ENCODE results near the gene LPP. TPM values are rescaled to one million over a fixed set of nuclear protein-coding genes. Genes with fewer than 3 reads are reported as not detected.

Gene LPP
- total and polyA plus RNA-seq, 2 of the 13 experiments (the other 11 are each of a cell fraction or from before 2014, with no cell fraction given), result 19.2 to 29.9 TPM

DNA sequence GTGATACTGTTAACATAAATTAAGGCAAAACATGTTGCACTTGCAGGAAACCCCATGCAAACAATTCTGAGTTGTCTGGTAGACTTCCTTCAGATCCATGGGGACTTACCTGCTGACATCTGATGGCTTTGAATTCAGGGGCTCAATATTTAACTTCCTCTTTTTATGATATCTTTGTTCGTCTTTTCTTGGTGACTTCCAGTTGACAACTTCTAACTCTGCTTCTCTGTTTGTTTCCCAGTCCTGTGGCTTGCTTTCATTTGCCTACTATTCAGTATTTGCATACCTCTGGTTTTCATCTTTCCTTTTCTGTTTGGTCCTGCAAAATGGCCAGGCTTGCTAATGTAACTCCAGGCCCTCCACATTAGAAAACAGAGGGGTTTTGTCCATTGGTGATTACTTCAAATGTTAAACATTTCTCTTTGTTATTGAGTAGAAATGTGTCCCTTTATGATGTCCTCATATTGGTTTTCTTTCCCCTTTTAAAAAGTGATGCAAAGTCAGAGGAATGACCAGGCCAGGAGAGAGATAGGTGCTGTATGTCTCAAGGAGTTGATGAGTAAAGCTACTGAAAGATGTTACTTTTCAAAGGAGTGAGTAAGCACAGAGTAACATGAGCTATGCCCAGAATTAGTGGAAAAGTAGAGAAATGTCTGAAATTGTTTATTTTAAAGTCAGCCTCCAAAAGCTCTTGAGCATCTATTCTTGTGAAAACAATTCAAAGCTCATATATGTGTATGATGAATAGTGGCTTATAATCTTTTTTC lies 335.9 kb downstream of the LPP start (continued):
- no peak for TF ChIP-seq ZNF557 (CRISPR knock-in tag; IDR thresholded peaks at IDR 0.05)
- no peak for TF ChIP-seq THAP9 (CRISPR knock-in tag; IDR thresholded peaks at IDR 0.05; ENCODE audit: borderline replicate concordance)
- TF ChIP-seq, protein P1, sequence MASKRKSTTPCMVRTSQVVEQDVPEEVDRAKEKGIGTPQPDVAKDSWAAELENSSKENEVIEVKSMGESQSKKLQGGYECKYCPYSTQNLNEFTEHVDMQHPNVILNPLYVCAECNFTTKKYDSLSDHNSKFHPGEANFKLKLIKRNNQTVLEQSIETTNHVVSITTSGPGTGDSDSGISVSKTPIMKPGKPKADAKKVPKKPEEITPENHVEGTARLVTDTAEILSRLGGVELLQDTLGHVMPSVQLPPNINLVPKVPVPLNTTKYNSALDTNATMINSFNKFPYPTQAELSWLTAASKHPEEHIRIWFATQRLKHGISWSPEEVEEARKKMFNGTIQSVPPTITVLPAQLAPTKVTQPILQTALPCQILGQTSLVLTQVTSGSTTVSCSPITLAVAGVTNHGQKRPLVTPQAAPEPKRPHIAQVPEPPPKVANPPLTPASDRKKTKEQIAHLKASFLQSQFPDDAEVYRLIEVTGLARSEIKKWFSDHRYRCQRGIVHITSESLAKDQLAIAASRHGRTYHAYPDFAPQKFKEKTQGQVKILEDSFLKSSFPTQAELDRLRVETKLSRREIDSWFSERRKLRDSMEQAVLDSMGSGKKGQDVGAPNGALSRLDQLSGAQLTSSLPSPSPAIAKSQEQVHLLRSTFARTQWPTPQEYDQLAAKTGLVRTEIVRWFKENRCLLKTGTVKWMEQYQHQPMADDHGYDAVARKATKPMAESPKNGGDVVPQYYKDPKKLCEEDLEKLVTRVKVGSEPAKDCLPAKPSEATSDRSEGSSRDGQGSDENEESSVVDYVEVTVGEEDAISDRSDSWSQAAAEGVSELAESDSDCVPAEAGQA (IDR thresholded peaks at IDR 0.05; ENCODE audit: low read depth), result no peak
- TF ChIP-seq, protein P1 (CRISPR knock-in tag; IDR thresholded peaks at IDR 0.05; ENCODE audit: borderline replicate concordance), result no peak
- TF ChIP-seq THYN1 (CRISPR knock-in tag; IDR thresholded peaks at IDR 0.05; ENCODE audit: borderline replicate concordance, low read depth), result no peak
- no peak for TF ChIP-seq ELF1 (CRISPR knock-in tag; IDR thresholded peaks at IDR 0.05)
- TF ChIP-seq MXD4 (CRISPR knock-in tag; IDR thresholded peaks at IDR 0.05), result no peak
- TF ChIP-seq, protein P2, sequence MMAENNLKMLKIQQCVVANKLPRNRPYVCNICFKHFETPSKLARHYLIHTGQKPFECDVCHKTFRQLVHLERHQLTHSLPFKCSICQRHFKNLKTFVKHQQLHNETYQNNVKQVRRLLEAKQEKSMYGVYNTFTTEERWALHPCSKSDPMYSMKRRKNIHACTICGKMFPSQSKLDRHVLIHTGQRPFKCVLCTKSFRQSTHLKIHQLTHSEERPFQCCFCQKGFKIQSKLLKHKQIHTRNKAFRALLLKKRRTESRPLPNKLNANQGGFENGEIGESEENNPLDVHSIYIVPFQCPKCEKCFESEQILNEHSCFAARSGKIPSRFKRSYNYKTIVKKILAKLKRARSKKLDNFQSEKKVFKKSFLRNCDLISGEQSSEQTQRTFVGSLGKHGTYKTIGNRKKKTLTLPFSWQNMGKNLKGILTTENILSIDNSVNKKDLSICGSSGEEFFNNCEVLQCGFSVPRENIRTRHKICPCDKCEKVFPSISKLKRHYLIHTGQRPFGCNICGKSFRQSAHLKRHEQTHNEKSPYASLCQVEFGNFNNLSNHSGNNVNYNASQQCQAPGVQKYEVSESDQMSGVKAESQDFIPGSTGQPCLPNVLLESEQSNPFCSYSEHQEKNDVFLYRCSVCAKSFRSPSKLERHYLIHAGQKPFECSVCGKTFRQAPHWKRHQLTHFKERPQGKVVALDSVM (CRISPR knock-in tag; IDR thresholded peaks at IDR 0.05), result no peak
- TF ChIP-seq MIXL1 (CRISPR knock-in tag; IDR thresholded peaks at IDR 0.05), result no peak
- TF ChIP-seq MAZ (IDR thresholded peaks at IDR 0.05; ENCODE audit: borderline replicate concordance, low read depth, low read length), result no peak
- TF ChIP-seq MAZ (CRISPR knock-in tag; IDR thresholded peaks at IDR 0.05; ENCODE audit: low read depth), result no peak
- no peak for TF ChIP-seq ZNF710 (CRISPR knock-in tag; IDR thresholded peaks at IDR 0.05; ENCODE audit: borderline replicate concordance)
